Measurements from ENCODE around the gene RFLNA. TPM values are rescaled to one million over a fixed set of nuclear protein-coding genes. Genes with fewer than 3 reads are reported as not detected.

The RFLNA gene
- total RNA-seq, 2 donors from 2014 or later = 0.41 to 0.59 TPM

DNA sequence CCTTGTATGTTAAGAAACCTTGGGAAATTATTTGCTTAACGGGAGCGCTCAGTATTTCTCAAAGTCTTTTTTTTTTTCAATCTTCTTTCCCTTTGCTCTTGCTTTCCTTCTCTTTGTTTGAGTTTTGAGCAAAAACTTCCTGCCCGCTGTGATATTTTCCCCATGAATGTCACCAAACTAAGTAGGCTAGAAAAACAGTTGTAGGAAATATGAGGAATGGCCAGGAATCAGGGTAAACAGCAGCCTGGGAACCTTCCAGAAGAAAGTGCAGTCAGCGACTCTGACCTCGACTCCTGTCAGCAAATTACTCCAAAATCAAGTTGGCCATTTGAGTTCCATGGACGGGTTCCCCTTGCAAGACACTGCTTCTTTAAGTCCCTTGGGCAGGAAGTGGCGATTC is 11.6 kb upstream of the RFLNA start:
- DNase-seq (ENCODE audit: low spot score) = no peak
- H3K27me3 ChIP-seq = no peaks in the 10 kb centered on the region
- H3K27ac ChIP-seq = no peak overlapping the region
- TF ChIP-seq, protein P1, sequence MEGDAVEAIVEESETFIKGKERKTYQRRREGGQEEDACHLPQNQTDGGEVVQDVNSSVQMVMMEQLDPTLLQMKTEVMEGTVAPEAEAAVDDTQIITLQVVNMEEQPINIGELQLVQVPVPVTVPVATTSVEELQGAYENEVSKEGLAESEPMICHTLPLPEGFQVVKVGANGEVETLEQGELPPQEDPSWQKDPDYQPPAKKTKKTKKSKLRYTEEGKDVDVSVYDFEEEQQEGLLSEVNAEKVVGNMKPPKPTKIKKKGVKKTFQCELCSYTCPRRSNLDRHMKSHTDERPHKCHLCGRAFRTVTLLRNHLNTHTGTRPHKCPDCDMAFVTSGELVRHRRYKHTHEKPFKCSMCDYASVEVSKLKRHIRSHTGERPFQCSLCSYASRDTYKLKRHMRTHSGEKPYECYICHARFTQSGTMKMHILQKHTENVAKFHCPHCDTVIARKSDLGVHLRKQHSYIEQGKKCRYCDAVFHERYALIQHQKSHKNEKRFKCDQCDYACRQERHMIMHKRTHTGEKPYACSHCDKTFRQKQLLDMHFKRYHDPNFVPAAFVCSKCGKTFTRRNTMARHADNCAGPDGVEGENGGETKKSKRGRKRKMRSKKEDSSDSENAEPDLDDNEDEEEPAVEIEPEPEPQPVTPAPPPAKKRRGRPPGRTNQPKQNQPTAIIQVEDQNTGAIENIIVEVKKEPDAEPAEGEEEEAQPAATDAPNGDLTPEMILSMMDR (IDR thresholded peaks at IDR 0.05) = no peak
- H3K36me3 ChIP-seq = no peaks in the 10 kb centered on the region
- peaks cover 0 to 6% of the 10 kb centered on the region in 2 donors for H3K4me1 ChIP-seq
- H3K4me3 ChIP-seq = no peak overlapping the region
- peaks cover 0 to 20% of the 10 kb centered on the region in 2 donors for H3K9me3 ChIP-seq

DNA sequence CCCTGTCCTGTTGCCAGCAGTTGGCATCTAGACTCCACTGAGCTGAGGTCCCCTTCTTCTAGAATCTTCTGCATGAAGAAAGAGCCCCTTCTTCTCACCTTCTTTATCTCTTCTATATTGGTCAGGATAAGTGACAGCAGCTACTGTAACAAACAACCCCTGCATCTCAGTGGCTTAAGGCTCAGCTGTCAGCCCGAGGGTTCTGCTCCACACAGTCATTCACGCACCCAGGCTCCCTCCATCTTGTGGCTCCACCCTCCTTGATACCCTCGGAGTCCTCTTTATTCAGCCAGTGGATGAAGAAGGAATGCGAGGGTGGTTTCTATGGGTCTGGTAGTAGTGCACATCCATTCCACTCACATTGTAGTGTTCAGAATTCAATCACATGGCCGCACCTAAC is 10.5 kb upstream of the RFLNA start:
- no peaks in the 10 kb centered on the region for H3K36me3 ChIP-seq
- peaks cover 0 to 11% of the 10 kb centered on the region in 2 donors for H3K4me1 ChIP-seq
- TF ChIP-seq, protein P1 (IDR thresholded peaks at IDR 0.05) = no peak
- peaks cover 0 to 24% of the 10 kb centered on the region in 2 donors for H3K9me3 ChIP-seq
- no peaks in the 10 kb centered on the region for H3K27me3 ChIP-seq
- H3K4me3 ChIP-seq = no peak overlapping the region
- H3K27ac ChIP-seq = no peak overlapping the region
- DNase-seq (ENCODE audit: low spot score) = no peak

DNA sequence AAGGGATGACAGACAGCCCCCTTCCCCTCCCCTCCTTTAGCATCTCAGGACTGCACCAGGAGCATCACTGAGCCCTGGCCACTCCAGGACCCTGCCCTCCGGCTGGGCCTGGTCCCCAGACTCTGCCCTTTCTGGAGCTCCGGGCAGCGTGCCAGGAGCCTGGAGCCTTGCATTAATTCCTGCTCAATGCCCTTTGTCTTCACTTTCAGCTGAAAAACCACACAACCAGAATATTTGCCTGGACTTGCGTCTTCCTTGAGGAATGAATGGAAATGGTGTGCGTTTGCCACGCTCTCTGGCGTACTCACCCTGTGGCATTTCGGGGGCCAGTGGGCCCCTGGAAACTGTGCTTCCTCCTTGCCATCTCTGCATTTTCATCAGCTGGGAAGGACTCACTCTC is 8.5 kb upstream of the RFLNA start:
- H3K27me3 ChIP-seq = no peaks in the 10 kb centered on the region
- TF ChIP-seq, protein P1 (IDR thresholded peaks at IDR 0.05) = no peak
- DNase-seq (ENCODE audit: low spot score) = no peak
- no peak overlapping the region for H3K4me3 ChIP-seq
- H3K4me1 ChIP-seq = peaks cover 0 to 12% of the 10 kb centered on the region in 2 donors
- peaks cover 0 to 24% of the 10 kb centered on the region in 2 donors for H3K9me3 ChIP-seq
- no peaks in the 10 kb centered on the region for H3K36me3 ChIP-seq
- no peak overlapping the region for H3K27ac ChIP-seq

DNA sequence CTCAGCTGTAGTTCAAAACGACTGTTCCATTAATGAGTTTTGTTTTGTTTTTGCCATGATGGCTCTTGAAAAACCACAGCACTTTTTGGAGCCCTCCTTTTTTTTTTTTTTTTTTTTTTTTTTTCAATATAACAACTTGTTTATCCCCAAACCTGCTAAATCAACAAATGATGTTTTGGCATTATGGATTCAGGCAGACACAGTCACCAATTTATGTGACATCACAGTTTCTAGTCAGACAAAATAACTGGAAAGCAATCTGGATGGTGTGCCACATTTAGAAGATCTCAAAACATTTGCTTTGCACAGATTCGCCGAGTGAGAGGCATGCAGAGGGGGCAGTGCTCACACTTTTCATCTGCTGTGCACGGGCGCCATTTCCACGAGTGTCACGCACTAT is 7.9 kb upstream of the RFLNA start:
- Histone ChIP-seq H3K36me3 (no peaks in the 10 kb centered on the region), H3K27ac (no peak overlapping the region), H3K4me1 (peaks cover 0 to 12% of the 10 kb centered on the region in 2 donors), H3K27me3 (no peaks in the 10 kb centered on the region), H3K4me3 (no peak overlapping the region), H3K9me3 (peaks cover 0 to 24% of the 10 kb centered on the region in 2 donors)
- no peak for DNase-seq (ENCODE audit: low spot score)
- TF ChIP-seq, protein P1 (IDR thresholded peaks at IDR 0.05) = no peak

DNA sequence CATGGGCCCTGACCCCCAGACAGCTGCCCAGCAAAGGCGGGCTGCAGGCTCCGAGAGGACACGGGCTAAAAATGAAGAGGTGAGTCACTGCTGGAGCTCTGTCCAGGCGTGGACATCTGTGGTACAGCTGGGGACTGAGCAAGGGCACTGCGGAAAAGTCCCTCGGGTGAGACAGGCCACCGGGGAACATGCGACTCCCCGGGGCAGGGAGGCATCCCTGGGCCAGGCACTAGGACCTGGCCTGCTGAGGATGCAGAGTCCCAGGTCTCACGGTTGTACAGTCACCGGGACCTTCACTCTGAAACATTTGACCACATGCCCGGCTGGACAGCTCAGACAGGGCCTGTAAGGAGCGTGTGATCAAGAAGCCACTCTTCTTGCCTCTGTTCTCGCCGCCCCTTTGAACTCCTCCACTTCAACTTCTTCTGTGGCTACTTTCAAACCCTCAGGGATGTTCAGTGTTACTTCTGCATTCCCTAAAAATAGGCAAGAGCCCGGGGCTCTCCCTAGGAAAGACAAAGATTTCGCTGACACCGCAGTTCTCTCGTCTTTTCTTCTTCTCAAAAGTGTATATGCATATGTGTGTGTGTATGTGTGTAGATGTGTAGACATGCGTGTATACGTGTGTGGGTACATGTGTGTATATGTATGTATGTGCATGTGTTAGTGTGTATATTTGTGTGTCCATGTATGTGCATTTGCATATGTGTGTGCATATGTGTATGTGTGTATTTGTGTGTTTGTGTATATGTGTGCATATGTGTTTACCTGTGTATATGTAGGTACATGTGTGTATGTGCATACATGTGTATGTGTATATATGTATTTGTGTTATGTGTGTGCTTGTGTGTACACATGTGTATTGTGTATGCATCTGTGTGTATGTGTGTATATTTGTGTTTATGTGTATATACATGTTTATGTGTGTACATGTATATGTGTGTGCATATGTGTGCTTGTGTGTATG is 5.0 kb upstream of the RFLNA start:
- Histone ChIP-seq H3K27me3 (no peaks in the 10 kb centered on the region), H3K36me3 (no peaks in the 10 kb centered on the region), H3K4me3 (no peak overlapping the region), H3K27ac (peak overlapping the region; percentile 18 to 53), H3K9me3 (peaks cover 0 to 18% of the 10 kb centered on the region in 2 donors), H3K4me1 (peaks cover 0 to 18% of the 10 kb centered on the region in 2 donors)
- TF ChIP-seq, protein P1 (IDR thresholded peaks at IDR 0.05) = no peak
- no peak for DNase-seq (ENCODE audit: low spot score)

Data from right atrium auricular region (tissue), 2 donors.